Activated CD8-positive, alpha-beta memory T cell treated with anti-CD3 and anti-CD28 coated beads for 36 hours (primary cell): ENCODE data around the gene UTS2R. TPM values are rescaled to one million over a fixed set of nuclear protein-coding genes. Genes with fewer than 3 reads are reported as not detected.

Experiments used
- CTCF ChIA-PET: fragments of 350-600 bp; sonication (Branson Sonifier 250); formaldehyde crosslinking; loops from one replicate; lab custom pipeline; 2021; ENCODE audit warnings: antibody characterized with exemption; lab: Charles Lee
- POLR2A ChIA-PET: fragments of 350-600 bp; sonication (Branson Sonifier 250); formaldehyde crosslinking; loops from one replicate; lab custom pipeline; 2021; ENCODE audit warnings: antibody characterized with exemption; lab: Charles Lee
- total RNA-seq, 2 experiments: library from RNA; stranded (reverse); gene quantifications; one replicate each; pipeline ENCODE4 v1.2.3, GENCODE V29; 2021

The UTS2R gene
- total RNA-seq, 2 experiments from 2014 or later, result not detected

DNA sequence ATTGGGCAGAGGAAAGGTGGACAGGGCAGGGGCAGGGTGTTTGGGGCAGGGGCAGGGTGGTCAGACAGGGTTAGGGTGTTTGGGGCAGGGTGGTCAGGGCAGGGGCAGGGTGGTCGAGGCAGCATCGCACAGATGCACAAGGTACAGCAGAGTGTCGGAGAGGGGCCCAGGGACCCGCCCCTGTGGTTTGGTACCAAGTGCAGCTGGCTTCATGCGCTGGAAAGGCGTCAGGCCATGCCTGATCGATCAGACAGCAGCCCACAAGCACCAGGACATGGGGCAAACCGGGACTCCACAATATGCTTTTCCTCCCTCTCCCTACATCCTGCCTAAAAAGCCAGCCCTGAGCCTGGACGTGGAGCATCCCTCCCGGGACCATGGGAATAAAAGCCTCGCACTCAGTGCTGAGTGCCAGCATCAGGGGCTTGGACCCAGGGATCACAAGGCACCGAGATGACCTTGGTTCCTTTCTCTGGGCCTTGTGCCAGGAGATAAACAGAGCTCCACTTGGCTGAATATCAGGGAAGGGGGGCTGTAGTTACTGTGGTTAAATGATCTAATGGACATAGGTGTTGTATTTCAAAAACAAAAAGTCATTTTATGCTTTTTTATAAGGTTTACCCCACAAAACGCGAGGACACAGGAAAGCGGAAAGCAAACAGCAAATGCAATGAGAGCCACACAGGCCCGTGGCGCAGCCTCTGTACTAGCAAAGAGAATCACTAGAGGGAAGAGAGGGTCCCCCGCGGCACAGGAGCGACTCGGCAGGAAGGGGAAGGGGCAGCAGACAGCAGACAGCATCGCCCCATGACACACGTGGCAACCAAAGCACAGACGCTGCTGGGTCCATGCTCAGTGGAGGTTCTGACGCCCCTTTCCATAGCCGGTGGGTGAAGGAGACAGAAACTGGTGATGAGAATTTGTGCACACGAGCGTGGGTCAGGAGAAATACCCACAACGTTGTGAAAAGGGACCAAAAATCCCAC is 41.3 kb downstream of the UTS2R start:
- CTCF ChIA-PET, result interaction anchor here (1.2 to 1.8 kb wide), 4 partner anchors 13 to 62 kb away, joined by 3 to 8 read pairs (median 4); no protein-coding TSS in a partner anchor
- POLR2A ChIA-PET, result no interaction called here

DNA sequence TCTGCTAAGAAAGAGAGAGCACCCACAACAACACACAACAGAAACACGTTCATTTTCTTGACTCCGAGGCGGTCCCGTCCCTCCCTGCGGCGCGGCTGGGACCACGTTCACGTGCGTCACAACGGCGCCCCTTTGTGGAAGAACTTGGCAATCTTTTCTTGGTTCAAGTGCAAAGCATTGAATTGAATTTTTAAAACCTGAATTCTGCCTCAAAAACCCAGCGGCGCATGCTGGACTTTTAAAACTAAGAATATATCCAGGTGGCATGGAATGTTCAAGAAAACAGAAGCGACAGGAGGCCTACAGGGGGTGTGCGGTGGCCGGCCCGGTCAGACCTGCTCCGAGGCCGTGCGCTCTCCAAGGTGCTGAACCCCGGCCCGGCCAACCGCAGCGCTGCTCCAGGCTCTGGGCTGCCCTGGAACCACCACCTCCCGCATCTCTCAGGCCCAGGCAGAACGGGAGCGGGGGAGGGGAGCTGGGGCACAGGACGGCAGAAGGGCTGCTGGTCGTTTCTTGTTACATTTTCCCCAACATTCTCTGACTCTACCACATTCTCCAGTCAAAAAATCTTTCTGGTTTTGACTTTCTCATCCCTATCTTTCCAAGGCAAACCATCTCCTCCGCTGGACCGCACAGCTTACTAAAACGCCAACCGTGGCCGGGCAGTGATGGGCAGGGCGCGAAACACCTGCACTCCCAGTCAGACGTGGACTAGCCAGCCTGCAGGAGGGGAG is 43.1 kb downstream of the UTS2R start:
- CTCF ChIA-PET, result interaction anchor here (0.7 to 1.8 kb wide), 7 partner anchors 14 to 178 kb away, joined by 3 to 8 read pairs (median 4); no protein-coding TSS in a partner anchor
- POLR2A ChIA-PET, result no interaction called here

GRCh38 chr17:82415336-82415735 is 43.8 kb downstream of the UTS2R start:
- CTCF ChIA-PET, result interaction anchor here (0.7 to 1.8 kb wide), 3 partner anchors 13 to 179 kb away, joined by 3 to 5 read pairs (median 3); no protein-coding TSS in a partner anchor
- POLR2A ChIA-PET, result no interaction called here

GRCh38 chr17:82415786-82416185 is 44.2 kb downstream of the UTS2R start:
- ChIA-PET CTCF (no interaction called here), POLR2A (no interaction called here)

GRCh38 chr17:82416264-82416663 is 44.7 kb downstream of the UTS2R start:
- ChIA-PET CTCF (interaction anchor here (0.7 kb wide), 1 partner anchor 121 kb away, joined by 3 read pairs; no protein-coding TSS in a partner anchor), POLR2A (interaction anchor here (0.6 kb wide), 1 partner anchor 93 kb away, joined by 3 read pairs; no protein-coding TSS in a partner anchor)

DNA sequence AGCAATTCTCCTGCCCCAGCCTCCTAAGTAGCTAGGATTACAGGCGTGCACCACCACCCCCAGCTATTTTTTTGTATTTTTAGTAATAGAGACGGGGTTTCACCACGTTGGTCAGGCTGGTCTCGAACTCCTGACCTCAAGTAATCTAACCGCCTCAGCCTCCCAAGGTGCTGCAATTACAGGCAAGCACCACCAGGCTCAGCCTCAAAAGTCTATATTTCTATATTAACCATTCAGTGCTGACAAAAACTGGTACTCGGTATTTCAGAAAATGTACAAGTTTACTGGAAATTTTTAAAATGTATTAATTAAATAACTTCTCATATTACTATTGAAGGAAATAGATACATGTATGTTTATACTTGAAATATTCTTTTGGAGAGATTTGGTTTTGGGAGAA is 45.2 kb downstream of the UTS2R start:
- ChIA-PET CTCF (interaction anchor here (0.7 to 1.3 kb wide), 3 partner anchors 115 to 181 kb away, joined by 3 to 4 read pairs (median 3); no protein-coding TSS in a partner anchor), POLR2A (interaction anchor here (0.6 kb wide), 1 partner anchor 93 kb away, joined by 3 read pairs; no protein-coding TSS in a partner anchor)

- POLR2A ChIA-PET, result interaction anchor here (0.6 kb wide), 1 partner anchor 191 kb away, joined by 3 read pairs; no protein-coding TSS in a partner anchor
These were observed 46.7 kb downstream of the UTS2R start, which contains the start of the genes HEXD and OGFOD3 for GRCh38 chr17:82418001-82418986. HEXD (plus strand) TSS chr17:82418347; CDS start chr17:82419800, 1,453 bp downstream. OGFOD3 (minus strand) TSS chr17:82418586; CDS start chr17:82418485, 101 bp downstream.

DNA sequence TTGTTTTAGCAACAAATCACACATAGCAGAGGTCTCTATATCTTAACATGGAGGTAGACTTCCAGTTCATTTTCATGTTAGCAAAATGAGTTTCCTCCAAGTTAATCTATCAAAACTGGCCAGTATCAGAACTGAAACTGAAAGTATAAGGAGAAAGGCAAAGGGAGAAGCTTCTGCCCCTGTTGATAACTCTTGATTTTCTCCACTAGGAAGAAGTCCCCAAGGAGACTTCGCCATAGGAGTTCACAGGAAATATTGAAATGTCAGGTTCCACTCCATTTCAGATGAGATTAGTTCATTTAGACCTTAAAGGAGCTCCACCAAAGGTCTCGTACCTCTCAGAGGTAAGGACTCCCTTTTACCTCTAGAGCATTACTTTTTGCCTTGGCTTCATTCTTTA is 48.0 kb downstream of the UTS2R start:
- POLR2A ChIA-PET, result no interaction called here
- CTCF ChIA-PET, result interaction anchor here (1.0 to 1.3 kb wide), 4 partner anchors 15 to 62 kb away, joined by 3 read pairs; no protein-coding TSS in a partner anchor

More at GRCh38 chr17:82418001-82418986, 46.7 kb downstream of the UTS2R start, which contains the start of the genes HEXD and OGFOD3:
- CTCF ChIA-PET, result interaction anchor here (0.9 to 1.3 kb wide), 4 partner anchors 9 to 117 kb away, joined by 3 read pairs; no protein-coding TSS in a partner anchor

GRCh38 chr17:82424001-82424862 is 52.7 kb downstream of the UTS2R start:
- CTCF ChIA-PET, result interaction anchor here (1.1 to 1.6 kb wide), 5 partner anchors 19 to 97 kb away, joined by 3 to 4 read pairs (median 3); no protein-coding TSS in a partner anchor
- POLR2A ChIA-PET, result no interaction called here

- ChIA-PET POLR2A (no interaction called here), CTCF (interaction anchor here (1.1 to 1.6 kb wide), 4 partner anchors 18 to 33 kb away, joined by 3 to 4 read pairs (median 3); no protein-coding TSS in a partner anchor)
These were observed 53.2 kb downstream of the UTS2R start for GRCh38 chr17:82424863-82425159.

Other genes with a start within 250 kb of the UTS2R start
- gene CCDC57, start 158.9 kb upstream of the UTS2R start, total RNA-seq, result 10 to 100 TPM; 69.8 to 73.0 TPM
- gene SLC16A3, start 142.7 kb upstream of the UTS2R start, total RNA-seq, result 100 to 1,000 TPM; 115 to 130 TPM
- gene CSNK1D, start 98.1 kb upstream of the UTS2R start, total RNA-seq, result 100 to 1,000 TPM; 128 to 129 TPM
- 100 to 1,000 TPM; 284 to 295 TPM for gene CD7, start 54.2 kb upstream of the UTS2R start, total RNA-seq
- gene SECTM1, start 38.0 kb upstream of the UTS2R start, total RNA-seq, result under 1 TPM; 0.80 to 0.84 TPM
- not detected for gene TEX19, start 12.5 kb upstream of the UTS2R start, total RNA-seq
- 10 to 100 TPM; 24.4 to 25.0 TPM for gene HEXD, start 46.6 kb downstream of the UTS2R start, total RNA-seq
- 10 to 100 TPM; 27.5 to 29.2 TPM for gene OGFOD3, start 46.8 kb downstream of the UTS2R start, total RNA-seq
- 100 to 1,000 TPM; 197 to 201 TPM for gene CYBC1, start 79.0 kb downstream of the UTS2R start, total RNA-seq
- gene NARF, start 87.0 kb downstream of the UTS2R start, total RNA-seq, result 10 to 100 TPM; 71.5 to 78.9 TPM
- gene FOXK2, start 148.0 kb downstream of the UTS2R start, total RNA-seq, result 10 to 100 TPM; 73.1 to 74.9 TPM